SK-N-SH (cell line): Measurements from ENCODE around the gene EFNA3. TPM values are rescaled to one million over a fixed set of nuclear protein-coding genes. Genes with fewer than 3 reads are reported as not detected.

Experiments used
- CTCF ChIA-PET: fragments of 300-600, 350-600 bp; formaldehyde crosslinking; extraction: SDS; loops from one replicate; lab custom pipeline; 2021; lab: Yijun Ruan, JAX
- POLR2A ChIA-PET: fragments of 350-600 bp; sonication (Branson Sonifier 250); formaldehyde crosslinking; extraction: SDS; loops from one replicate; lab custom pipeline; 2020; ENCODE audit warnings: antibody characterized with exemption, inconsistent platforms; lab: Yijun Ruan, JAX
- DNase-seq: peaks from one replicate; pipeline ENCODE4 v3.0.0; 2012
- H2AFZ ChIP-seq: fragments of 200-600 bp; sonication (generic); 2 replicates; pipeline ENCODE4 v1.8.1; 2016; ENCODE audit warnings: antibody characterized with exemption, mild to moderate bottlenecking, low read depth
- H3F3A ChIP-seq: fragments of 200-600 bp; sonication (generic); replicated peaks from 2 replicates; pipeline ENCODE3; 2016; ENCODE audit warnings: antibody characterized with exemption, mild to moderate bottlenecking; ENCODE audit not compliant: insufficient read depth
- H3K27ac ChIP-seq, 2 experiments: fragments of 200-500 bp in 1 of 2; fragments of 200-600 bp in 1 of 2; sonication (Bioruptor generic) in 1 of 2; sonication (generic), shearing (Covaris generic) in 1 of 2; 2 replicates each; pipeline versions ENCODE4 v1.5.1 to v1.6.1; 2014 to 2016; ENCODE audit warnings: low read depth in 2 of 2, inconsistent platforms in 1 of 2, low read length in 1 of 2, mild to moderate bottlenecking in 1 of 2, mixed read lengths in 1 of 2
- H3K27me3 ChIP-seq: fragments of 200-600 bp; sonication (generic), shearing (Covaris generic); 2 replicates; pipeline ENCODE4 v1.6.1; 2016; ENCODE audit warnings: mixed run types; ENCODE audit not compliant: insufficient read depth
- H3K36me3 ChIP-seq, 2 experiments: fragments of 200-500 bp in 1 of 2; fragments of 200-600 bp in 1 of 2; sonication (Bioruptor generic) in 1 of 2; sonication (generic) in 1 of 2; replicated peaks in 1 of 2; 2 replicates each; pipeline versions ENCODE3 to v1.5.1; 2014 to 2016; ENCODE audit warnings: low read length in 1 of 2, mild to moderate bottlenecking in 1 of 2; ENCODE audit not compliant: insufficient read depth in 2 of 2, control insufficient read depth in 1 of 2
- H3K4me1 ChIP-seq, 2 experiments: fragments of 200-500 bp in 1 of 2; fragments of 200-600 bp in 1 of 2; sonication (Bioruptor generic) in 1 of 2; sonication (generic), shearing (Covaris generic) in 1 of 2; 2 replicates each; pipeline versions ENCODE4 v1.5.1 to v1.6.1; 2014 to 2016; ENCODE audit warnings: low read depth in 1 of 2, low read length in 1 of 2, mixed run types in 1 of 2; ENCODE audit not compliant: insufficient read depth in 2 of 2, control insufficient read depth in 1 of 2
- H3K4me2 ChIP-seq: fragments of 200-600 bp; sonication (generic), shearing (Covaris generic); 2 replicates; pipeline ENCODE4 v1.6.1; 2017; ENCODE audit warnings: mixed run types
- H3K4me3 ChIP-seq, 2 experiments: fragments of 200-500 bp in 1 of 2; fragments of 200-600 bp in 1 of 2; sonication (Bioruptor generic) in 1 of 2; sonication (generic), shearing (Covaris generic) in 1 of 2; 2 replicates each; pipeline versions ENCODE4 v1.5.1 to v1.8.1; 2014 to 2016; ENCODE audit warnings: low read depth in 2 of 2, inconsistent platforms in 1 of 2, low read length in 1 of 2, mild to moderate bottlenecking in 1 of 2, mixed read lengths in 1 of 2, moderate library complexity in 1 of 2
- H3K79me2 ChIP-seq: fragments of 200-600 bp; sonication (generic); 2 replicates; pipeline ENCODE4 v1.8.1; 2017; ENCODE audit warnings: mild to moderate bottlenecking; ENCODE audit not compliant: insufficient read depth
- H3K9ac ChIP-seq: fragments of 200-600 bp; sonication (generic); 2 replicates; pipeline ENCODE4 v1.6.1; 2017; ENCODE audit warnings: mixed run types
- H3K9me2 ChIP-seq: fragments of 200-600 bp; sonication (generic); 2 replicates; pipeline ENCODE4 v1.6.1; 2017; ENCODE audit warnings: mixed run types
- H3K9me3 ChIP-seq: fragments of 200-600 bp; sonication (generic); 2 replicates; pipeline ENCODE4 v1.6.1; 2017; ENCODE audit warnings: mixed run types, mild to moderate bottlenecking, moderate library complexity
- H4K20me1 ChIP-seq: fragments of 200-600 bp; sonication (generic); 2 replicates; pipeline ENCODE4 v1.6.1; 2017; ENCODE audit warnings: mild to moderate bottlenecking, mixed run types; ENCODE audit not compliant: insufficient read depth
- CHD2 ChIP-seq: fragments of 150-350 bp; IDR thresholded peaks from 2 replicates; pipeline ENCODE4 v1.6.1; 2018; ENCODE audit warnings: low read length; ENCODE audit not compliant: partially characterized antibody
- FOSL2 ChIP-seq: IDR thresholded peaks from 2 replicates; pipeline ENCODE4 v1.4.0; 2012; ENCODE audit warnings: low read depth, mild to moderate bottlenecking, moderate library complexity, borderline replicate concordance
- FOXJ3 ChIP-seq: sonication (generic); formaldehyde crosslinking; IDR thresholded peaks from 2 replicates; pipeline ENCODE4 v1.5.1; 2020; ENCODE audit warnings: mild to moderate bottlenecking, missing genetic modification reagents
- FOXM1 ChIP-seq: IDR thresholded peaks from 2 replicates; pipeline ENCODE4 v1.4.0; 2012; ENCODE audit warnings: low read depth, mild to moderate bottlenecking
- GABPA ChIP-seq: IDR thresholded peaks from 2 replicates; pipeline ENCODE4 v1.4.0; 2012; ENCODE audit warnings: low read depth, mild to moderate bottlenecking
- MEF2A ChIP-seq: IDR thresholded peaks from 2 replicates; pipeline ENCODE4 v1.4.0; 2012; ENCODE audit warnings: low read depth, borderline replicate concordance
- PBX3 ChIP-seq: IDR thresholded peaks from 2 replicates; pipeline ENCODE4; 2012
- POLR2AphosphoS5 ChIP-seq: IDR thresholded peaks from 2 replicates; pipeline ENCODE4 v1.6.1; 2012; ENCODE audit warnings: low read depth, low read length
- REST ChIP-seq: IDR thresholded peaks from 2 replicates; pipeline ENCODE4 v1.6.1; 2012; ENCODE audit warnings: mild to moderate bottlenecking, low read depth, low read length, moderate library complexity
- RXRA ChIP-seq: IDR thresholded peaks from 2 replicates; pipeline ENCODE4 v1.4.0; 2012; ENCODE audit warnings: low read depth, mild to moderate bottlenecking, borderline replicate concordance
- SIN3A ChIP-seq: IDR thresholded peaks from 2 replicates; pipeline ENCODE4 v1.6.1; 2012; ENCODE audit warnings: low read depth, mild to moderate bottlenecking, low read length, moderate library complexity, borderline replicate concordance
- SMC3 ChIP-seq: IDR thresholded peaks from 2 replicates; pipeline ENCODE4 v1.6.1; 2012; ENCODE audit warnings: low read depth, low read length, improper control_type of control experiment
- TAF1 ChIP-seq: IDR thresholded peaks from 2 replicates; pipeline ENCODE4 v1.6.1; 2012; ENCODE audit warnings: low read depth, mild to moderate bottlenecking, low read length, moderate library complexity, borderline replicate concordance
- USF2 ChIP-seq: fragments of 150-350 bp; IDR thresholded peaks from 2 replicates; pipeline ENCODE4 v1.6.1; 2017; ENCODE audit warnings: antibody characterized with exemption, low read length, low read depth, borderline replicate concordance
- WGBS: methylation state at CpG from one replicate; pipeline ENCODE4 v1.1.6; 2017; ENCODE audit warnings: low lambda C conversion rate; 5-methylcytosine and 5-hydroxymethylcytosine counted together
- polyA plus RNA-seq, 3 experiments: library from polyadenylated mRNA; depleted of rRNA; stranded (reverse); fragments of >200 nt; gene quantifications; 2 replicates each; pipeline ENCODE4 v1.2.3, GENCODE V29; 2012
- TF ChIP-seq, protein P1 (sequence below): IDR thresholded peaks from 2 replicates; pipeline ENCODE4 v1.4.0; 2012; ENCODE audit warnings: low read depth, borderline replicate concordance

The EFNA3 gene
- polyA plus RNA-seq, 1 of the 3 experiments (the other 2 are of a cell fraction), result 6.0 TPM

GRCh38 chr1:155134322-155134721, 55.7 kb downstream of the EFNA3 start:
- peak overlapping the region in 1 of 2 experiments; percentile 73; a peak in 2 of 4 replicates for H3K4me3 ChIP-seq
- DNase-seq, result no peak

More at GRCh38 chr1:155134322-155134721, 55.7 kb downstream of the EFNA3 start:
- ChIA-PET POLR2A (interaction anchor here (1.0 to 1.6 kb wide), 2 partner anchors 33 to 43 kb away, joined by 4 to 5 read pairs; no protein-coding TSS in a partner anchor), CTCF (interaction anchor here (1.0 to 5.6 kb wide), 8 partner anchors 12 to 285 kb away, joined by 3 to 43 read pairs (median 5); partner anchors contain the start of genes MTX1 and THBS3)
- Histone ChIP-seq H3K4me1 (peaks cover 15 to 50% of the 10 kb centered on the region in 2 experiments; a peak in 3 of 4 replicates), H3K36me3 (peaks cover 17 to 34% of the 10 kb centered on the region in 2 experiments), H3F3A (peaks cover 29% of the 10 kb centered on the region), H3K9me3 (no peaks in the 10 kb centered on the region), H3K27me3 (no peaks in the 10 kb centered on the region), H3K27ac (peak overlapping the region; percentile 96 to 98), H3K9me2 (no peaks in the 10 kb centered on the region), H3K9ac (0 out of 2 replicates have a peak overlapping the region, but pooled peaks have one; percentile 89), H4K20me1 (no peaks in the 10 kb centered on the region), H2AFZ (no peak overlapping the region), H3K79me2 (peaks cover 32% of the 10 kb centered on the region), H3K4me2 (peak overlapping the region; percentile 91)
- no peak for TF ChIP-seq FOXM1
- TF ChIP-seq POLR2AphosphoS5, result no peak
- TF ChIP-seq REST, result no peak
- TF ChIP-seq FOXJ3 (CRISPR knock-in tag), result no peak
- TF ChIP-seq GABPA, result no peak
- TF ChIP-seq CHD2, result no peak
- TF ChIP-seq, protein P1, sequence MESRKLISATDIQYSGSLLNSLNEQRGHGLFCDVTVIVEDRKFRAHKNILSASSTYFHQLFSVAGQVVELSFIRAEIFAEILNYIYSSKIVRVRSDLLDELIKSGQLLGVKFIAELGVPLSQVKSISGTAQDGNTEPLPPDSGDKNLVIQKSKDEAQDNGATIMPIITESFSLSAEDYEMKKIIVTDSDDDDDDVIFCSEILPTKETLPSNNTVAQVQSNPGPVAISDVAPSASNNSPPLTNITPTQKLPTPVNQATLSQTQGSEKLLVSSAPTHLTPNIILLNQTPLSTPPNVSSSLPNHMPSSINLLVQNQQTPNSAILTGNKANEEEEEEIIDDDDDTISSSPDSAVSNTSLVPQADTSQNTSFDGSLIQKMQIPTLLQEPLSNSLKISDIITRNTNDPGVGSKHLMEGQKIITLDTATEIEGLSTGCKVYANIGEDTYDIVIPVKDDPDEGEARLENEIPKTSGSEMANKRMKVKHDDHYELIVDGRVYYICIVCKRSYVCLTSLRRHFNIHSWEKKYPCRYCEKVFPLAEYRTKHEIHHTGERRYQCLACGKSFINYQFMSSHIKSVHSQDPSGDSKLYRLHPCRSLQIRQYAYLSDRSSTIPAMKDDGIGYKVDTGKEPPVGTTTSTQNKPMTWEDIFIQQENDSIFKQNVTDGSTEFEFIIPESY, result no peak
- TF ChIP-seq SIN3A, result no peak
- no peak for TF ChIP-seq SMC3
- TF ChIP-seq FOSL2, result no peak
- no peak for TF ChIP-seq MEF2A
- no peak for TF ChIP-seq USF2
- no peak for TF ChIP-seq PBX3
- no peak for TF ChIP-seq TAF1
- no peak for TF ChIP-seq RXRA
- 88% methylated on average over 1 of the region's 1 CpG for WGBS
